Measurements from ENCODE around the gene DNM3.

DNM3 gene

DNA sequence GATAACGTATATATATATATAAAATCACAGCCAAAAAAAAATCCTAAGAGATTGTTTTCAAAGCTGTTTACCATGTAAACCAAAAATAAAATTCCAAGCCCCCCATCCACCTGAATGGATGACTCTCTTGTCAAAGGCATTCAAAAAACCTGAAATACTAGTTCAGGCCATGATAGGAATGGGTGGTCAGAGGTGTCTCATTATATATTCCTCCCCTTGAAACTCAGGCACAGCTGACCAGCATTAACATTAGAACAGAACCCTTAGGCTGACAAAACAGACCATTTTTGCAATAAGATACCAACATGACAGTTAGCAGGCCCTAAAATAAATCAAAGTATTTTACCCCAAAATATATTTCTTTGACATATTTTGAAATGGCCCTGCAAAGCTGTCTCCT lies 122.5 kb downstream of the DNM3 start:
- no peaks in the 10 kb centered on the region for H3F3A ChIP-seq (ENCODE audit: insufficient read depth, low read length)
- H2AFZ ChIP-seq (ENCODE audit: low read length) = no peak overlapping the region
- no peak overlapping the region for H3K4me3 ChIP-seq (ENCODE audit: low read depth, low read length, poor library complexity, severe bottlenecking)
- no peak overlapping the region for H3K4me2 ChIP-seq (ENCODE audit: low read length)
- H3K27ac ChIP-seq (ENCODE audit: low read depth, low read length, poor library complexity, severe bottlenecking) = no peak overlapping the region
- no peaks in the 10 kb centered on the region for H4K20me1 ChIP-seq (ENCODE audit: insufficient read depth, low read length)
- H3K9me3 ChIP-seq (ENCODE audit: low read length) = no peaks in the 10 kb centered on the region
- H3K36me3 ChIP-seq (ENCODE audit: insufficient read depth, low read length) = no peaks in the 10 kb centered on the region
- no peaks in the 10 kb centered on the region for H3K9me2 ChIP-seq (ENCODE audit: low read depth, low read length)
- H3K9ac ChIP-seq (ENCODE audit: low read length) = no peak overlapping the region
- no peaks in the 10 kb centered on the region for H3K4me1 ChIP-seq (ENCODE audit: insufficient read depth, low read length, severe bottlenecking)
- TF ChIP-seq CTCF (IDR thresholded peaks at IDR 0.05; ENCODE audit: low read length) (no peak), EZH2 (IDR thresholded peaks at IDR 0.05; ENCODE audit: borderline replicate concordance, low read length) (no peak)
- no peaks in the 10 kb centered on the region for H3K79me2 ChIP-seq (ENCODE audit: insufficient read depth, low read length)
- no peaks in the 10 kb centered on the region for H3K27me3 ChIP-seq (ENCODE audit: insufficient read depth, low read length)

DNA sequence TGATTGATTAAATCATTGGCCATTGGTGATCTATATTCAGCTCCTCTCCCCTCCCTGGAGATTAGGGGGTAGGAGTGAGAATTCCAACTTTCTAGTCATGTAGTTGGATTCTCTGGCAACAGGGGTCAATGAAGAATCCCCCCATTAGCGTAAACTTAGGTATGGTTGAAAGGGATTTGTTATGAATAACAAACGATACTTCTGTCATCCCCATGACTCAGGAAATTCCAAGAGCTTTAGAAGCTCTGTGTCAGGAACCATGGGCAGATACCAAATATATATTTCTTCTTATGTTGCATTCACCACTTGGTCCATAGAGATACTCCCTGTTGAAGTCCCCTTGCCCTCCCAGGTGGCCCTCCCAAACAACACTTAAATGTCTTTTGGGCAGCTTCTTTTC lies 124.5 kb downstream of the DNM3 start:
- H3K9ac ChIP-seq (ENCODE audit: low read length) = no peak overlapping the region
- no peaks in the 10 kb centered on the region for H3K36me3 ChIP-seq (ENCODE audit: insufficient read depth, low read length)
- H3K9me2 ChIP-seq (ENCODE audit: low read depth, low read length) = no peaks in the 10 kb centered on the region
- H4K20me1 ChIP-seq (ENCODE audit: insufficient read depth, low read length) = no peaks in the 10 kb centered on the region
- H3K4me1 ChIP-seq (ENCODE audit: insufficient read depth, low read length, severe bottlenecking) = no peaks in the 10 kb centered on the region
- H3K4me2 ChIP-seq (ENCODE audit: low read length) = no peak overlapping the region
- H3K27me3 ChIP-seq (ENCODE audit: insufficient read depth, low read length) = no peaks in the 10 kb centered on the region
- TF ChIP-seq EZH2 (IDR thresholded peaks at IDR 0.05; ENCODE audit: borderline replicate concordance, low read length) = no peak
- no peak for TF ChIP-seq CTCF (IDR thresholded peaks at IDR 0.05; ENCODE audit: low read length)
- no peaks in the 10 kb centered on the region for H3K9me3 ChIP-seq (ENCODE audit: low read length)
- H2AFZ ChIP-seq (ENCODE audit: low read length) = no peak overlapping the region
- H3K27ac ChIP-seq (ENCODE audit: low read depth, low read length, poor library complexity, severe bottlenecking) = no peak overlapping the region
- no peaks in the 10 kb centered on the region for H3F3A ChIP-seq (ENCODE audit: insufficient read depth, low read length)
- H3K4me3 ChIP-seq (ENCODE audit: low read depth, low read length, poor library complexity, severe bottlenecking) = no peak overlapping the region
- no peaks in the 10 kb centered on the region for H3K79me2 ChIP-seq (ENCODE audit: insufficient read depth, low read length)

- TF ChIP-seq CTCF (IDR thresholded peaks at IDR 0.05; ENCODE audit: low read length) = no peak
- no peak for TF ChIP-seq EZH2 (IDR thresholded peaks at IDR 0.05; ENCODE audit: borderline replicate concordance, low read length)
Observed at GRCh38 chr1:171966426-171967220, 125.3 kb downstream of the DNM3 start.

More at GRCh38 chr1:171966426-171967220, 125.3 kb downstream of the DNM3 start:
- no peaks in the 10 kb centered on the region for H3F3A ChIP-seq (ENCODE audit: insufficient read depth, low read length)
- no peaks in the 10 kb centered on the region for H3K79me2 ChIP-seq (ENCODE audit: insufficient read depth, low read length)
- H3K9ac ChIP-seq (ENCODE audit: low read length) = no peak overlapping the region
- no peaks in the 10 kb centered on the region for H3K36me3 ChIP-seq (ENCODE audit: insufficient read depth, low read length)
- H2AFZ ChIP-seq (ENCODE audit: low read length) = no peak overlapping the region
- H3K27me3 ChIP-seq (ENCODE audit: insufficient read depth, low read length) = no peaks in the 10 kb centered on the region
- no peak overlapping the region for H3K27ac ChIP-seq (ENCODE audit: low read depth, low read length, poor library complexity, severe bottlenecking)
- no peaks in the 10 kb centered on the region for H4K20me1 ChIP-seq (ENCODE audit: insufficient read depth, low read length)
- no peaks in the 10 kb centered on the region for H3K9me2 ChIP-seq (ENCODE audit: low read depth, low read length)
- H3K4me3 ChIP-seq (ENCODE audit: low read depth, low read length, poor library complexity, severe bottlenecking) = no peak overlapping the region
- no peak overlapping the region for H3K4me2 ChIP-seq (ENCODE audit: low read length)
- no peaks in the 10 kb centered on the region for H3K9me3 ChIP-seq (ENCODE audit: low read length)
- H3K4me1 ChIP-seq (ENCODE audit: insufficient read depth, low read length, severe bottlenecking) = no peaks in the 10 kb centered on the region

Measured in OCI-LY1 (cell line).